Measurements from ENCODE around the gene EMP3.

EMP3 gene

DNA sequence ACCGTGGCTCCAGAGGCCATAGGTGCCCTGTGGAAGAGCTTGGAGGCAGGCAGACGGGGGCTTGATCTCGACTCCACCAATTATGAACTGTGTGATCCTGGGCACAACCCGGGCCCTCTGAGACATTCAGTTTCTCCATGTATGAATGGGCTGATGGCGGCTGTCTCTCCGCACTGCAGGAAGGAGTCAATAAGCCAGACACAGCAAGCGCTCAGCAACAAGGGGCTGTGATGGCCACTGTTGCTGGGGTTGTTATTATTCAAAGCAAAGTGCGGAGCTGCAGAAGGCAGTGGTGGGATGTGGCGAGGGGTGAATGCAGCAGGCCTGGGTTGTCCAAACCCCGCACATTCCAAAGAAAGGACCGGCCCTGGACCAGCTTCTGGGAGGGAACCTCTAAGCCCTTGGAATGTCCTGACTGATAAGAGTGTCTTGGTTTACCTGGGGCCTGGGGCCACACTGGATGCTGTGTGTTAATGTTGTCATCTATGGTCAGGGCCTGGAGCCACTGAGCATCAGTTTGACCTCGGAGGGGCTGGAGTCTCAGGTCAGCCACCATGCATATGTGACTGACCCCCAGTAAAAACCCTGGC is 30.1 kb downstream of the EMP3 start:
- TF ChIP-seq TAF1 (IDR thresholded peaks at IDR 0.05; ENCODE audit: low read depth, low read length) (no peak), SPI1 (IDR thresholded peaks at IDR 0.05; ENCODE audit: low read depth, low read length) (no peak), POU2F2 (IDR thresholded peaks at IDR 0.05; ENCODE audit: low read depth, low read length) (no peak), POLR2AphosphoS5 (IDR thresholded peaks at IDR 0.05; ENCODE audit: low read depth, low read length) (no peak), POLR2A (IDR thresholded peaks at IDR 0.05; ENCODE audit: low read depth, low read length) (no peak), PAX5 (IDR thresholded peaks at IDR 0.05; ENCODE audit: insufficient read depth, low read length, severe bottlenecking) (no peak)
- DNase-seq (ENCODE audit: insufficient read length, low spot score) (no peak), FAIRE-seq (no peak)

DNA sequence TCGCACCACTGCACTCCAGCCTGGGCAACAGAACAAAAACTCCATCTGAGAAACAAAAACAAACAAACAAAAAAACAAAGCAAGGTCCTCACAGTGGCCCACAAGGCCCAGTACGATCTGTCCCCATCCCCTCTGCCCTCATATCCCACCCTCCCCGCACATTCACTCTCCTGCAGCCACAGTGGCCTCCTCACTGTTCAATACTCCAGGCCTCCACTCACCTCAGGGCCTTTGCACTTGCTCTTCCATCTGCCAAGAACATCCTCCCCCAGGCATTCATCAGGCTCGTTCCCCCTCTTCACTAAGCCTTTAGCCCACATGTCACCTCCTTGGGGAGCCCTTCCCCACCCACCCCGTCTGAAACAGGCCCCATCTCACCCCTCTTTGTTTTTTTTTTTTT is 33.8 kb downstream of the EMP3 start:
- DNase-seq (ENCODE audit: insufficient read length, low spot score) = no peak
- no peak for FAIRE-seq
- no peak for TF ChIP-seq POLR2A (IDR thresholded peaks at IDR 0.05; ENCODE audit: low read depth, low read length)
- no peak for TF ChIP-seq TAF1 (IDR thresholded peaks at IDR 0.05; ENCODE audit: low read depth, low read length)
- TF ChIP-seq PAX5 (IDR thresholded peaks at IDR 0.05; ENCODE audit: insufficient read depth, low read length, severe bottlenecking) = no peak
- no peak for TF ChIP-seq POLR2AphosphoS5 (IDR thresholded peaks at IDR 0.05; ENCODE audit: low read depth, low read length)
- no peak for TF ChIP-seq POU2F2 (IDR thresholded peaks at IDR 0.05; ENCODE audit: low read depth, low read length)
- no peak for TF ChIP-seq SPI1 (IDR thresholded peaks at IDR 0.05; ENCODE audit: low read depth, low read length)

GRCh38 chr19:48361912-48362311 is 36.6 kb downstream of the EMP3 start:
- DNase-seq (ENCODE audit: insufficient read length, low spot score) = no peak
- TF ChIP-seq SPI1 (IDR thresholded peaks at IDR 0.05; ENCODE audit: low read depth, low read length) = no peak
- TF ChIP-seq POLR2A (IDR thresholded peaks at IDR 0.05; ENCODE audit: low read depth, low read length) = no peak
- TF ChIP-seq TAF1 (IDR thresholded peaks at IDR 0.05; ENCODE audit: low read depth, low read length) = no peak
- TF ChIP-seq POLR2AphosphoS5 (IDR thresholded peaks at IDR 0.05; ENCODE audit: low read depth, low read length) = no peak
- TF ChIP-seq PAX5 (IDR thresholded peaks at IDR 0.05; ENCODE audit: insufficient read depth, low read length, severe bottlenecking) = no peak
- TF ChIP-seq POU2F2 (IDR thresholded peaks at IDR 0.05; ENCODE audit: low read depth, low read length) = no peak
- FAIRE-seq = no peak

DNA sequence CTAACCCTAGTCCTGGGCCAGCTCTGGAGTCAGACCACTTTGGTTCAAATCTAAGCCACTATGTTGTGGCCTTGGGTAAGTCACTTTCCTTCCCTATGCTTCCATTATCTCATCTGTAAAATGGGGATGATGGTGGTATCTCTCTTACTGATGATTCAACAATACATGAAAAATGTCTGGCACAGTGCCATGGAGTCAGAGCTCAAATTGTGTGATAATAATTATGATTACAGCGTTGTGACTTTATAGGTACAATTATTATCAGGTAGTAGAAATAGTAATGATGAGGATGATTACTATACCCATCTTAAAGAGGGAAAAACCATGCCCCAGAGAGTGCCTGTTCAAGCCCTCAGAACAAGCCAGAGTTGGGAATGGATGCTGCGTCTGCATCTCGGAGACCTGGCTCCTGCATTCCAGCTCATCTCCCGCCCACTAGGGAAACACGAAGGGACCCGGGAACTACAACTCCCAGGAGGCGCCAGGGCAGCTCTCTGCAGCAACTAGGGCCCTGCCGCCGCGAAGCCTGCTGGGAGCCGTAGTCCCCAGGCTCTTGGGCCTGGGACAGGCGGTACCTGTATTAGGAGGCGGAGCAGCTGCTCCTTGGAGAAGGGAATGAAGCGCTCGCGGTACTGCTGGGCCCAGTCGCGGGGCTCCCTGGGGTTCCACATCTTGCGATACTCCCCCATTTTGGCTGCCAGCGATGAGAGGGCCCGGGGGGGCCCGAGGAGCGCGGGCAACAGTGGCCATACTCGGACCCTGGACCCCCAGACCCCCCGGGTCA is 37.6 kb downstream of the EMP3 start:
- DNase-seq (ENCODE audit: insufficient read length, low spot score) (peak; percentile 81), FAIRE-seq (peak; percentile 71)
- TF ChIP-seq POU2F2 (IDR thresholded peaks at IDR 0.05; ENCODE audit: low read depth, low read length) (no peak), SPI1 (IDR thresholded peaks at IDR 0.05; ENCODE audit: low read depth, low read length) (no peak)

GRCh38 chr19:48363500-48363809 is 38.1 kb downstream of the EMP3 start:
- no peak for FAIRE-seq
- DNase-seq (ENCODE audit: insufficient read length, low spot score) = no peak
- TF ChIP-seq SPI1 (IDR thresholded peaks at IDR 0.05; ENCODE audit: low read depth, low read length) = no peak
- no peak for TF ChIP-seq POU2F2 (IDR thresholded peaks at IDR 0.05; ENCODE audit: low read depth, low read length)
- TF ChIP-seq POLR2A (IDR thresholded peaks at IDR 0.05; ENCODE audit: low read depth, low read length) = no peak
- no peak; the same call in 1 of the 2 replicates for TF ChIP-seq POLR2AphosphoS5 (IDR thresholded peaks at IDR 0.05; ENCODE audit: low read depth, low read length)
- no peak for TF ChIP-seq TAF1 (IDR thresholded peaks at IDR 0.05; ENCODE audit: low read depth, low read length)
- TF ChIP-seq PAX5 (IDR thresholded peaks at IDR 0.05; ENCODE audit: insufficient read depth, low read length, severe bottlenecking) = no peak

DNA sequence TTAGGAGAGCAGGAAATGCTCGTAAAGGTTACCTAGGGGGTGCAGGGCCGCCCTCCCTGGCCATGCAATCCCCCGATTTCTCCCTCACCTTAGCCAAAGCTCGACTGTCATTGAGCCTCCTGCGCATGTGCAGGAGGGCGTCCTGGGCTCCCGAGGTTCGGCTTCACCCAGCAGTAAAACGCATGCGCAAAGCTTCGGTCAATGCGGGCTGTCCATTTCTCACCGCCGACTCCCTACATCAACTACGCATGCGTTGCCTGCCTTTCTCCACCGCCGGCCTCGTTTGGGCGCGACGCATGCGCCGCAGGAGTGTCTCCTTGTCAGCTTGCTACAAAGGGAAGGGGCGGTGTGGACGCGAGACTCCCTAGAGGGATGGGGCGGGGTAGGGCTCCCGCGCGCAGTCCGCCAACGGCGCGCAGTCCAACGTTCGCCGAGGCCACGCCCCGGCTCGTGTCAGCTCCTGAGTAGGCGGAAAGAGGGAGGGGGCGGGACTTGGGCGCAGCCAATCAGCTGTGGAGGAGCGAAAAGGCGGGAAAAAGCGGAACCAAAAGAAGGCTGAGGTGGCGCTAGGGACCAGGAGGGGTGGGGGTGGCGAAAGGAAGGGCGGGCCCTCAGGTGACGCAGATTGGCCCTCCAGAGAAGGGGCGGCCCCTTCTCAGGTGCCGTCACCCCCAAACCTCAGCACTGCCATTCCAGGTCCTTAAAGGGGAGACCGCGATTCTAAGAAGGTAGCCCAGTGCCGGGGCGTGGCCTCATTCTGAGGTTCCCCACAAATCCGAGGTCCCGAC is 38.7 kb downstream of the EMP3 start, which contains the start of the genes SYNGR4 and TMEM143:
TSS of gene SYNGR4 (plus strand) at position 558 of the 788 bp plus-strand sequence. CDS start 1,476 bp downstream, outside the sequence.
TSS of gene TMEM143 (minus strand) at position 131 of the 788 bp plus-strand sequence. CDS start at position 111, 20 bp downstream.
- peak; percentile 100 for FAIRE-seq
- TF ChIP-seq TAF1 (IDR thresholded peaks at IDR 0.05; ENCODE audit: low read depth, low read length) (peak; percentile 51; the same call in 1 of the 2 replicates), POLR2AphosphoS5 (IDR thresholded peaks at IDR 0.05; ENCODE audit: low read depth, low read length) (no peak; the same call in 1 of the 2 replicates), POLR2A (IDR thresholded peaks at IDR 0.05; ENCODE audit: low read depth, low read length) (peak; percentile 63)

DNA sequence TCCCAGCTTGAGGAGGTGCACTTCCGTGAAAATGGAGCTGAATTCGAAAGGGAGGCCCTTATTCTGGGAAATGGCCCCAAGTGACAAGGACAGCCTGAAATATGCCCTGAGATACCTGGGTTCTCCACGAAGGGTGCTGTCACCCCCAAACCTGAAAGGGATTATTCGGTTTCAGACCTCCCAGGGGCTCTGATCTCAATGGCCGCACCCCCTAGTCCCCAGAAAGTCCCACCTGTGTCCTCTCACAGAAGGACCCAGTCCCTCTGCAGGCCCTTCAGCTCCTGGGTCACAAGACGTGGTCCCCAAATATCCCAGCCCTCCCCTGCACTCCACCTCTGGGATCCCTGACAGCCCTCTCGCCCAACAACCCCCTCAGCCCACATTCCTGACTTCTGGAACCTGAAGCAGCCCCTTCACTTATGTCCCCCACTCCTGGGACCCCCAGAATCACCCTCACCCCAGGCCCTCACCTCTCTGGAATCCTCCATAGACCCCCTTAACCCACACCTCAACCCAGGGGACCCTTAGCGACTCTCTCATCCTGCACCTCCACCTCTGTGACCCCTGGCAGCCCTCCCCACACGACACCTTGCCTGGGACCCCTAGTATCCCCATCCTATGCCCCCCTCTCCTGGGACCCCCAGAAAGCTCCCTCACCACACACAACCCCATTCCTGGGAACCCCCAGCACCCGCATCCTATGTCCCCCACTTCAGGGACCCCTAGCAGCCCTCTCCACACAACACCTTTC is 39.4 kb downstream of the EMP3 start:
- no peak for DNase-seq (ENCODE audit: insufficient read length, low spot score)
- no peak for FAIRE-seq
- TF ChIP-seq TAF1 (IDR thresholded peaks at IDR 0.05; ENCODE audit: low read depth, low read length) = no peak
- TF ChIP-seq POU2F2 (IDR thresholded peaks at IDR 0.05; ENCODE audit: low read depth, low read length) = no peak
- no peak for TF ChIP-seq POLR2A (IDR thresholded peaks at IDR 0.05; ENCODE audit: low read depth, low read length)
- TF ChIP-seq SPI1 (IDR thresholded peaks at IDR 0.05; ENCODE audit: low read depth, low read length) = no peak
- TF ChIP-seq PAX5 (IDR thresholded peaks at IDR 0.05; ENCODE audit: insufficient read depth, low read length, severe bottlenecking) = no peak
- TF ChIP-seq POLR2AphosphoS5 (IDR thresholded peaks at IDR 0.05; ENCODE audit: low read depth, low read length) = no peak

More for the DNA sequence above, 38.7 kb downstream of the EMP3 start, which contains the start of the genes SYNGR4 and TMEM143:
- DNase-seq (ENCODE audit: insufficient read length, low spot score) = peak; percentile 96

- TF ChIP-seq SPI1 (IDR thresholded peaks at IDR 0.05; ENCODE audit: low read depth, low read length) (no peak), POU2F2 (IDR thresholded peaks at IDR 0.05; ENCODE audit: low read depth, low read length) (no peak), POLR2A (IDR thresholded peaks at IDR 0.05; ENCODE audit: low read depth, low read length) (no peak), PAX5 (IDR thresholded peaks at IDR 0.05; ENCODE audit: insufficient read depth, low read length, severe bottlenecking) (no peak), TAF1 (IDR thresholded peaks at IDR 0.05; ENCODE audit: low read depth, low read length) (no peak), POLR2AphosphoS5 (IDR thresholded peaks at IDR 0.05; ENCODE audit: low read depth, low read length) (no peak)
- no peak for DNase-seq (ENCODE audit: insufficient read length, low spot score)
- no peak for FAIRE-seq
Observed at GRCh38 chr19:48365602-48366001, 40.2 kb downstream of the EMP3 start.
